WI38 (cell line): ENCODE data around the gene CCDC184.
"Not testable (repeated sequence)": the region's sequence is repeated elsewhere in the genome, so short reads cannot be mapped to it uniquely, and the experiment has no call there.

ENCODE experiments used
- H3K4me3 ChIP-seq: 2 replicates; pipeline ENCODE4 v1.5.1; 2011; ENCODE audit warnings: low read depth, mild to moderate bottlenecking, control low read depth, low read length
- CTCF ChIP-seq: IDR thresholded peaks from 2 replicates; pipeline ENCODE4 v1.5.1; 2012; ENCODE audit warnings: low read depth, mild to moderate bottlenecking, control low read depth, low read length

Gene CCDC184

GRCh38 chr12:48198672-48198971 lies 15.2 kb downstream of the CCDC184 start:
- peak overlapping the region; percentile 51 for H3K4me3 ChIP-seq
- no peak for TF ChIP-seq CTCF

- H3K4me3 ChIP-seq = no peak overlapping the region
- no peak for TF ChIP-seq CTCF
Observed at GRCh38 chr12:48198985-48199384, 15.5 kb downstream of the CCDC184 start.

GRCh38 chr12:48199774-48200221 lies 16.4 kb downstream of the CCDC184 start:
- TF ChIP-seq CTCF = no peak
- H3K4me3 ChIP-seq = no peak overlapping the region

- TF ChIP-seq CTCF = no peak
- H3K4me3 ChIP-seq = no peak overlapping the region
Observed at GRCh38 chr12:48201091-48201490, 17.6 kb downstream of the CCDC184 start.

GRCh38 chr12:48201516-48201915 lies 18.1 kb downstream of the CCDC184 start:
- no peak overlapping the region for H3K4me3 ChIP-seq
- no peak for TF ChIP-seq CTCF

GRCh38 chr12:48202766-48203165 lies 19.3 kb downstream of the CCDC184 start:
- no peak overlapping the region for H3K4me3 ChIP-seq
- TF ChIP-seq CTCF = no peak

- no peak for TF ChIP-seq CTCF
Observed at GRCh38 chr12:48203192-48203591, 19.7 kb downstream of the CCDC184 start, which contains the start of gene OR10AD1. TSS of gene OR10AD1 (minus strand) at chr12:48203292. CDS start at chr12:48203292, 0 bp downstream.

GRCh38 chr12:48209495-48209894 lies 26.1 kb downstream of the CCDC184 start:
- not testable (repeated sequence) for H3K4me3 ChIP-seq

More at GRCh38 chr12:48203192-48203591, 19.7 kb downstream of the CCDC184 start, which contains the start of gene OR10AD1:
- H3K4me3 ChIP-seq = no peak within 1 kb of the TSS
